Aorta (tissue), 5 donors: Measurements from ENCODE around the gene MYO3B. TPM values are rescaled to one million over a fixed set of nuclear protein-coding genes. Genes with fewer than 3 reads are reported as not detected.

Source experiments
- ATAC-seq: fragments of 200-7000 bp; cut with Tn5 transposase; one replicate; pipeline ENCODE4 v1.9.1; 2022; ENCODE audit warnings: moderate library complexity; ENCODE audit not compliant: low FRiP score
- DNase-seq, 2 donors: peaks; one replicate each; pipeline ENCODE4 v3.0.0-alpha.2; 2020
- H3K27ac ChIP-seq, 2 donors: one replicate each; pipeline ENCODE4 v1.5.1; 2013; ENCODE audit warnings: low read length in 2 of 2, mild to moderate bottlenecking in 2 of 2, moderate library complexity in 2 of 2, control low read depth in 1 of 2, inconsistent platforms in 1 of 2, low read depth in 1 of 2
- H3K27me3 ChIP-seq, 2 donors: one replicate each; pipeline ENCODE4 v1.6.1; 2013; ENCODE audit warnings: control low read depth in 1 of 2, low read length in 1 of 2, mild to moderate bottlenecking in 1 of 2, moderate library complexity in 1 of 2; ENCODE audit not compliant: insufficient read depth in 2 of 2, control insufficient read depth in 1 of 2
- H3K36me3 ChIP-seq, 2 donors: one replicate each; pipeline ENCODE4 v1.6.1; 2013; ENCODE audit warnings: control low read depth in 1 of 2, low read length in 1 of 2, mild to moderate bottlenecking in 1 of 2; ENCODE audit not compliant: insufficient read depth in 2 of 2, control insufficient read depth in 1 of 2
- H3K4me1 ChIP-seq, 2 donors: one replicate each; pipeline ENCODE4 v1.6.1; 2013; ENCODE audit warnings: low read length in 2 of 2, control low read depth in 1 of 2, mild to moderate bottlenecking in 1 of 2, moderate library complexity in 1 of 2; ENCODE audit not compliant: insufficient read depth in 2 of 2, control insufficient read depth in 1 of 2
- H3K4me3 ChIP-seq, 2 donors: one replicate each; pipeline ENCODE4 v1.5.1; 2013; ENCODE audit warnings: low read length in 2 of 2, control low read depth in 1 of 2, mild to moderate bottlenecking in 1 of 2
- H3K9me3 ChIP-seq: one replicate; pipeline ENCODE4 v1.6.1; 2013; ENCODE audit warnings: mild to moderate bottlenecking, low read length; ENCODE audit not compliant: control insufficient read depth
- WGBS, 2 donors: extraction: QIAGEN DNeasy Blood & Tissue Kit; methylation state at CpG; one replicate each; pipeline ENCODE4 v1.1.7; 2013; 5-methylcytosine and 5-hydroxymethylcytosine counted together
- intact Hi-C, 2 donors: fragments of 100-400 bp; cut with DNase I; formaldehyde crosslinking; loops; one replicate each; pipeline versions ENCODE4 v1.14.2 to v1.15.0; 2022
- polyA plus RNA-seq, 2 donors: library from polyadenylated mRNA; stranded (reverse); fragments of 200-250 nt; gene quantifications; one replicate each; pipeline ENCODE4 v1.2.3, GENCODE V29; 2013
- total RNA-seq, 2 donors: library from RNA; stranded (reverse); fragmentation: NEBNext Ultra II Directional; extraction: Animal tissue kit (Norgen Biotek cat#: 25700); gene quantifications; one replicate each; pipeline ENCODE4 v1.2.1, GENCODE V29; 2021
- donor health status: healthy with polysubstance abuse.
- donor health status: Bipolar disorder and iron deficiency.
- donor health status: DM: no; HTN: no; CAD: no.
- donor health status: DM: no; HTN: no; CAD: no.
- donor health status: DM: yes; HTN: yes; CAD: no.

MYO3B gene
- total and polyA plus RNA-seq, 4 donors = 0.05 to 0.32 TPM; not detected in 2

GRCh38 chr2:170408461-170409163, 230.7 kb downstream of the MYO3B start:
- H3K27me3 ChIP-seq = no peaks in the 10 kb centered on the region
- H3K9me3 ChIP-seq = no peaks in the 10 kb centered on the region
- intact Hi-C loops = no loop called here
- no peaks in the 10 kb centered on the region for H3K36me3 ChIP-seq
- ATAC-seq (peak; percentile 20), DNase-seq (no peak)
- no peaks in the 10 kb centered on the region for H3K4me1 ChIP-seq
- no peak overlapping the region for H3K27ac ChIP-seq
- WGBS, 2 donors = 25 to 28% methylated on average over 6 of the region's 6 CpGs
- no peak overlapping the region for H3K4me3 ChIP-seq

- intact Hi-C loops = no loop called here
- Histone ChIP-seq H3K4me3 (no peak overlapping the region), H3K9me3 (no peaks in the 10 kb centered on the region), H3K4me1 (no peaks in the 10 kb centered on the region), H3K36me3 (no peaks in the 10 kb centered on the region), H3K27me3 (no peaks in the 10 kb centered on the region), H3K27ac (no peak overlapping the region)
- ATAC-seq (peak; percentile 74), DNase-seq (peak; percentile 71 to 83)
- WGBS, 2 donors = 3 to 5% methylated on average over 9 of the region's 9 CpGs
These were observed 231.2 kb downstream of the MYO3B start for GRCh38 chr2:170409164-170409535.

- no peaks in the 10 kb centered on the region for H3K36me3 ChIP-seq
- intact Hi-C loops = loop anchor here in 1 of 2 donors (10.0 kb wide), 1 partner anchor 303 kb away; the partner anchor contains the start of gene SP5
These were observed 233.7 kb downstream of the MYO3B start for GRCh38 chr2:170411660-170412059.

GRCh38 chr2:170420961-170421687, 243.2 kb downstream of the MYO3B start:
- Histone ChIP-seq H3K9me3 (no peaks in the 10 kb centered on the region), H3K36me3 (no peaks in the 10 kb centered on the region), H3K4me3 (no peak overlapping the region), H3K27ac (no peak overlapping the region), H3K27me3 (no peaks in the 10 kb centered on the region), H3K4me1 (no peaks in the 10 kb centered on the region)
- DNase-seq = no peak
- ATAC-seq = no peak
- intact Hi-C loops = no loop called here
- 59 to 82% methylated on average over 11 of the region's 11 CpGs for WGBS, 2 donors

More at GRCh38 chr2:170411660-170412059, 233.7 kb downstream of the MYO3B start:
- ATAC-seq (no peak), DNase-seq (no peak)
- Histone ChIP-seq H3K4me3 (no peak overlapping the region), H3K27me3 (no peaks in the 10 kb centered on the region), H3K4me1 (no peaks in the 10 kb centered on the region), H3K9me3 (no peaks in the 10 kb centered on the region), H3K27ac (no peak overlapping the region)

- intact Hi-C loops = no loop called here
- H3K27me3 ChIP-seq = no peaks in the 10 kb centered on the region
These were observed 246.0 kb downstream of the MYO3B start for GRCh38 chr2:170423919-170424318.

GRCh38 chr2:170425281-170425751, 247.4 kb downstream of the MYO3B start:
- DNase-seq (no peak), ATAC-seq (no peak)
- no peak overlapping the region for H3K4me3 ChIP-seq
- peaks cover 0 to 2% of the 10 kb centered on the region in 2 donors for H3K4me1 ChIP-seq
- 69 to 79% methylated on average over 2 of the region's 2 CpGs for WGBS, 2 donors
- intact Hi-C loops = no loop called here
- no peaks in the 10 kb centered on the region for H3K9me3 ChIP-seq
- no peaks in the 10 kb centered on the region for H3K36me3 ChIP-seq
- no peak overlapping the region for H3K27ac ChIP-seq
- H3K27me3 ChIP-seq = no peaks in the 10 kb centered on the region

More at GRCh38 chr2:170423919-170424318, 246.0 kb downstream of the MYO3B start:
- DNase-seq (no peak), ATAC-seq (no peak)
- H3K27ac ChIP-seq = no peak overlapping the region
- peaks cover 0 to 2% of the 10 kb centered on the region in 2 donors for H3K4me1 ChIP-seq
- no peaks in the 10 kb centered on the region for H3K36me3 ChIP-seq
- no peak overlapping the region for H3K4me3 ChIP-seq
- 90 to 92% methylated on average over 2 of the region's 2 CpGs for WGBS, 2 donors
- H3K9me3 ChIP-seq = no peaks in the 10 kb centered on the region

GRCh38 chr2:170428868-170429267, 250.9 kb downstream of the MYO3B start:
- Histone ChIP-seq H3K4me3 (no peak overlapping the region), H3K36me3 (no peaks in the 10 kb centered on the region), H3K27ac (no peak overlapping the region), H3K27me3 (no peaks in the 10 kb centered on the region), H3K9me3 (no peaks in the 10 kb centered on the region), H3K4me1 (peaks cover 0 to 2% of the 10 kb centered on the region in 2 donors)
- ATAC-seq (no peak), DNase-seq (no peak)
- intact Hi-C loops = no loop called here
- WGBS, 2 donors = 73 to 96% methylated on average over 2 of the region's 2 CpGs

GRCh38 chr2:170432823-170433222, 254.9 kb downstream of the MYO3B start:
- 95 to 96% methylated on average over 4 of the region's 4 CpGs for whole genome bisulfite sequencing, 2 donors
- Histone ChIP-seq H3K9me3 (no peaks in the 10 kb centered on the region), H3K4me3 (no peak overlapping the region), H3K27ac (no peak overlapping the region), H3K27me3 (no peaks in the 10 kb centered on the region), H3K36me3 (no peaks in the 10 kb centered on the region), H3K4me1 (peaks cover 0 to 2% of the 10 kb centered on the region in 2 donors)
- intact Hi-C loops = no loop called here
- DNase-seq (no peak), ATAC-seq (no peak)

GRCh38 chr2:170433448-170433847, 255.5 kb downstream of the MYO3B start:
- Histone ChIP-seq H3K36me3 (no peaks in the 10 kb centered on the region), H3K9me3 (no peaks in the 10 kb centered on the region), H3K27ac (no peak overlapping the region), H3K27me3 (no peaks in the 10 kb centered on the region), H3K4me1 (peaks cover 0 to 2% of the 10 kb centered on the region in 2 donors), H3K4me3 (no peak overlapping the region)
- ATAC-seq = no peak
- no peak for DNase-seq
- WGBS, 2 donors = 82 to 89% methylated on average over 2 of the region's 2 CpGs
- intact Hi-C loops = no loop called here
